NB4 (cell line): Measurements from ENCODE around the gene CPE.

Source experiments
- CTCF ChIP-seq: IDR thresholded peaks from one replicate; pipeline ENCODE4 v1.5.1; 2012; ENCODE audit warnings: low read depth, low read length
- POLR2A ChIP-seq: IDR thresholded peaks from 2 replicates; pipeline ENCODE4 v1.6.1; 2011; ENCODE audit warnings: mild to moderate bottlenecking; ENCODE audit not compliant: insufficient read length; ENCODE audit errors: extremely low read depth

- TF ChIP-seq CTCF (no peak), POLR2A (no peak)
Observed at GRCh38 chr4:165518686-165519085, 139.9 kb downstream of the CPE start.
